A549 treated with dexamethasone at 1 μM for 4 hours (cell line): ENCODE data around the gene LYG1. TPM values are rescaled to one million over a fixed set of nuclear protein-coding genes. Genes with fewer than 3 reads are reported as not detected.

Experiments used
- total RNA-seq: library from RNA; stranded (reverse); fragments of 200-300 nt; extraction: Qiagen RNA extraction; gene quantifications from 5 replicates; pipeline ENCODE4 v1.2.3, GENCODE V29; 2022

Gene LYG1
- total RNA-seq, result 0.74 to 1.7 TPM (median 1.2 TPM) in 5 replicates

GRCh38 chr2:99301097-99301496, at the start of gene LYG1:
LYG1 (minus strand) TSS chr2:99301197; CDS start chr2:99295670, 5,527 bp downstream.

GRCh38 chr2:99337113-99338028, 36.4 kb upstream of the LYG1 start, which contains the start of gene EIF5B:
EIF5B (plus strand) TSS chr2:99337389; CDS start chr2:99337555, 166 bp downstream.

DNA sequence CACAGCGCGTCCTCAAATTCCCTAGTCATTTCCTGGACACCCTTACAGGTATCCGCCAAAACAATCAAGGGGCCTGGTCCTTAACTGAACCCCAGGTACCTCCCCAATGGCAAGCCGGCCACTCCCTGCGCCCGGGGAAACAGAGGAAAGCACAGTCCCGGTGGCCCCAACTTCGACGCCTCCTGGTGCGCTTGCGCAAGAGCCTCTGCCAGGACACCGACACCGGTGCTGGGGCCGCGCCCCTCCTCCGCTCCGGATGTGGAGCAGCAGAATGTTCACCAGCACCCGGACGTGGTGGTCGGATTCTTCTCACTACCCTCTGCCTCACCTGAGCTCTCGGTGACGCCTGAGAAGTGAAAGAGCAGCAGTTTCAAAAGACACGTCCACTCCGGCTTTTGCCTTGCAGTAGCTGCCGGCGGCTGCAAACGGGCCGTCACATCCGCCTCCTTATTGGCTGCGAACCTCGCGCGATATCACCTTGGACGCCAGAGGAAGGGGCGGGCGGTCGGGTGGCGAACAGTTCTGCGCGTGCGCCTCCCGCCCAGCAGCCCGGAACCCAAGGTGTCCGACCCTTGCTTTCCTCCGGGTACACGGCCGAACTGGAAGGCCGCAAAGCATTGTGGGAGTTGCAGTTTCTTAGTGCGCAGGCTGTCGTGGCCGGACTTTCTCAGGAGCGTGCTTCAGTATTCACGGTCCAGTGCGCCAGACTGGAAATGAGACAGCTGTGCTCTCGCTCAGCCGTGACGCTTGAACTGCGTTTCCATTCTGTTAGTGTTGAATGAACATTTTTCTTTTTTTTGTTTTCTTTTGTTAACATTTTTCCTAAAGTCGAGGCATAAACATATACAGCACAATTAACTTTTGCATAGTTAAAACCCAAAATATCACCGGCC, 35.2 kb upstream of the LYG1 start, which contains the start of gene TXNDC9:
TXNDC9 (minus strand) TSS at position 423 of the 893 bp plus-strand sequence. CDS start 3,123 bp downstream, outside the sequence.

GRCh38 chr2:99255491-99256318, 45.3 kb downstream of the LYG1 start, which contains the start of gene LYG2:
LYG2 (minus strand) TSS chr2:99255666; CDS start chr2:99254260, 1,406 bp downstream.

Other genes with a start within 250 kb of the LYG1 start
- gene C2orf15, start 159.5 kb downstream of the LYG1 start, total RNA-seq, result 0.48 to 0.58 TPM (median 0.57 TPM) in 5 replicates
- gene TSGA10, start 146.3 kb downstream of the LYG1 start, total RNA-seq, result 2.1 to 4.5 TPM (median 3.2 TPM) in 5 replicates
- 3.2 to 5.1 TPM (median 3.6 TPM) in 5 replicates for gene LIPT1, start 146.2 kb downstream of the LYG1 start, total RNA-seq
- gene MITD1, start 120.1 kb downstream of the LYG1 start, total RNA-seq, result 23.6 to 28.5 TPM (median 24.3 TPM) in 5 replicates
- 32.1 to 48.7 TPM (median 34.5 TPM) in 5 replicates for gene MRPL30, start 120.0 kb downstream of the LYG1 start, total RNA-seq
- gene LYG2, start 45.5 kb downstream of the LYG1 start, total RNA-seq, result not detected in 5 replicates
- 38.4 to 45.9 TPM (median 40.1 TPM) in 5 replicates for gene TXNDC9, start 35.1 kb upstream of the LYG1 start, total RNA-seq
- 66.0 to 73.9 TPM (median 67.4 TPM) in 5 replicates for gene EIF5B, start 36.2 kb upstream of the LYG1 start, total RNA-seq
- 9.8 to 13.9 TPM (median 11.9 TPM) in 5 replicates for gene REV1, start 188.8 kb upstream of the LYG1 start, total RNA-seq